Parathyroid adenoma (tissue), 2 donors: ENCODE measurements around the gene HACD1.
A peak's percentile ranks its signal among the peaks of the same experiment; 100 is the strongest.

ENCODE experiments used
- H2AFZ ChIP-seq: fragments of 300-600 bp; sonication (generic); one replicate; pipeline ENCODE4 v1.7.0; 2017; ENCODE audit warnings: antibody characterized with exemption, mild to moderate bottlenecking
- H3K27ac ChIP-seq: fragments of 300-600 bp; sonication (generic); one replicate; pipeline ENCODE4 v1.7.0; 2017
- H3K27me3 ChIP-seq: fragments of 300-600 bp; sonication (generic); one replicate; pipeline ENCODE4 v1.7.0; 2017; ENCODE audit warnings: low read length; ENCODE audit not compliant: control insufficient read depth, insufficient read depth
- H3K36me3 ChIP-seq: fragments of 300-600 bp; sonication (generic); one replicate; pipeline ENCODE4 v1.7.0; 2017; ENCODE audit warnings: low read length; ENCODE audit not compliant: control insufficient read depth, insufficient read depth
- H3K4me1 ChIP-seq: fragments of 300-600 bp; sonication (generic); one replicate; pipeline ENCODE4 v1.7.0; 2017; ENCODE audit warnings: control low read depth
- H3K4me2 ChIP-seq: fragments of 300-600 bp; sonication (generic); one replicate; pipeline ENCODE4 v1.7.0; 2017; ENCODE audit warnings: low read length
- H3K4me3 ChIP-seq: fragments of 300-600 bp; sonication (generic); one replicate; pipeline ENCODE4 v1.7.0; 2017; ENCODE audit warnings: low read depth, low read length
- H3K79me2 ChIP-seq: fragments of 300-600 bp; sonication (generic); one replicate; pipeline ENCODE4 v1.7.0; 2017; ENCODE audit warnings: control low read depth
- H3K9ac ChIP-seq: fragments of 300-600 bp; sonication (generic); one replicate; pipeline ENCODE4 v1.7.0; 2017; ENCODE audit warnings: mild to moderate bottlenecking
- H3K9me3 ChIP-seq: fragments of 300-600 bp; sonication (generic); one replicate; pipeline ENCODE4 v1.7.0; 2017; ENCODE audit warnings: low read length; ENCODE audit not compliant: control insufficient read depth
- CTCF ChIP-seq: fragments of 300-600 bp; sonication (generic); IDR thresholded peaks from one replicate; pipeline ENCODE4 v1.7.0; 2017; ENCODE audit warnings: antibody characterized with exemption, mild to moderate bottlenecking
- donor health status: primary hyperparathyroidism.

HACD1 gene

GRCh38 chr10:17622061-17622460 is 4.9 kb upstream of the HACD1 start:
- Histone ChIP-seq H3K36me3 (no peaks in the 10 kb centered on the region), H3K27ac (no peak overlapping the region), H3K4me2 (no peak overlapping the region), H2AFZ (no peak overlapping the region), H3K79me2 (no peaks in the 10 kb centered on the region), H3K27me3 (no peaks in the 10 kb centered on the region), H3K9me3 (no peaks in the 10 kb centered on the region), H3K9ac (no peak overlapping the region), H3K4me1 (no peaks in the 10 kb centered on the region), H3K4me3 (no peak overlapping the region)
- no peak for TF ChIP-seq CTCF

- Histone ChIP-seq H3K4me2 (peak overlapping the region; percentile 77), H3K4me1 (peaks cover 3% of the 10 kb centered on the region), H3K36me3 (no peaks in the 10 kb centered on the region), H3K79me2 (no peaks in the 10 kb centered on the region), H2AFZ (peak overlapping the region; percentile 80), H3K27me3 (no peaks in the 10 kb centered on the region), H3K9me3 (no peaks in the 10 kb centered on the region), H3K9ac (no peak overlapping the region), H3K27ac (peak overlapping the region; percentile 89), H3K4me3 (peak overlapping the region; percentile 43)
- no peak for TF ChIP-seq CTCF
These were observed 657 bp downstream of the HACD1 start for GRCh38 chr10:17616403-17617030.

GRCh38 chr10:17609523-17610079 is 7.6 kb downstream of the HACD1 start:
- Histone ChIP-seq H3K9me3 (no peaks in the 10 kb centered on the region), H2AFZ (no peak overlapping the region), H3K4me1 (no peaks in the 10 kb centered on the region), H3K9ac (no peak overlapping the region), H3K79me2 (no peaks in the 10 kb centered on the region), H3K27me3 (no peaks in the 10 kb centered on the region), H3K36me3 (no peaks in the 10 kb centered on the region), H3K4me3 (no peak overlapping the region), H3K4me2 (no peak overlapping the region), H3K27ac (no peak overlapping the region)
- no peak for TF ChIP-seq CTCF

- Histone ChIP-seq H3K27ac (no peak overlapping the region), H3K9ac (no peak overlapping the region), H3K27me3 (no peaks in the 10 kb centered on the region), H3K9me3 (no peaks in the 10 kb centered on the region), H2AFZ (no peak overlapping the region), H3K4me2 (no peak overlapping the region), H3K36me3 (no peaks in the 10 kb centered on the region), H3K4me1 (no peaks in the 10 kb centered on the region), H3K4me3 (no peak overlapping the region), H3K79me2 (no peaks in the 10 kb centered on the region)
- TF ChIP-seq CTCF = peak; percentile 92
These were observed 9.4 kb downstream of the HACD1 start for GRCh38 chr10:17607603-17608332.
